ENCODE data around the gene ARID1B.
"Not testable (repeated sequence)": the region's sequence is repeated elsewhere in the genome, so short reads cannot be mapped to it uniquely, and the experiment has no call there.

Gene ARID1B

GRCh38 chr6:156971153-156971885 is 194.1 kb downstream of the ARID1B start:
- DNase-seq: no peak

- no peak for DNase-seq
Measured at GRCh38 chr6:156972145-156972544, 195.0 kb downstream of the ARID1B start.

GRCh38 chr6:156974830-156975261 is 197.7 kb downstream of the ARID1B start:
- no peak for DNase-seq

GRCh38 chr6:156975414-156975813 is 198.2 kb downstream of the ARID1B start:
- DNase-seq: no peak

- DNase-seq: no peak
Measured at GRCh38 chr6:156976216-156977127, 199.3 kb downstream of the ARID1B start.

- DNase-seq: no peak
Measured at GRCh38 chr6:156977527-156978291, 200.5 kb downstream of the ARID1B start.

- no peak for DNase-seq
Measured at GRCh38 chr6:156978948-156979347, 201.8 kb downstream of the ARID1B start.

GRCh38 chr6:156980515-156980914 is 203.3 kb downstream of the ARID1B start:
- DNase-seq: peak; percentile 55

- DNase-seq: no peak
Measured at GRCh38 chr6:156980948-156981347, 203.8 kb downstream of the ARID1B start.

- DNase-seq: no peak
Measured at GRCh38 chr6:156982168-156982567, 205.0 kb downstream of the ARID1B start.

GRCh38 chr6:156982864-156983263 is 205.7 kb downstream of the ARID1B start:
- not testable (repeated sequence) for DNase-seq

GRCh38 chr6:156984178-156984738 is 207.1 kb downstream of the ARID1B start:
- DNase-seq: no peak

GRCh38 chr6:156985309-156985708 is 208.1 kb downstream of the ARID1B start:
- no peak for DNase-seq

GRCh38 chr6:156988276-156989158 is 211.3 kb downstream of the ARID1B start:
- peak; percentile 35 for DNase-seq

- DNase-seq: no peak
Measured at GRCh38 chr6:156989159-156989806, 212.1 kb downstream of the ARID1B start.

GRCh38 chr6:156992020-156992804 is 215.0 kb downstream of the ARID1B start:
- no peak for DNase-seq

GRCh38 chr6:156993713-156994112 is 216.5 kb downstream of the ARID1B start:
- DNase-seq: no peak

- peak; percentile 30 for DNase-seq
Measured at GRCh38 chr6:156994215-156995076, 217.3 kb downstream of the ARID1B start.

GRCh38 chr6:156995502-156995901 is 218.3 kb downstream of the ARID1B start:
- DNase-seq: no peak
